ENCODE data around the gene LONP1. TPM values are rescaled to one million over a fixed set of nuclear protein-coding genes. Genes with fewer than 3 reads are reported as not detected.
A peak's percentile ranks its signal among the peaks of the same experiment; 100 is the strongest.

LONP1 gene
- total and polyA plus RNA-seq, 2 experiments from 2014 or later, result 77.5 to 119 TPM

DNA sequence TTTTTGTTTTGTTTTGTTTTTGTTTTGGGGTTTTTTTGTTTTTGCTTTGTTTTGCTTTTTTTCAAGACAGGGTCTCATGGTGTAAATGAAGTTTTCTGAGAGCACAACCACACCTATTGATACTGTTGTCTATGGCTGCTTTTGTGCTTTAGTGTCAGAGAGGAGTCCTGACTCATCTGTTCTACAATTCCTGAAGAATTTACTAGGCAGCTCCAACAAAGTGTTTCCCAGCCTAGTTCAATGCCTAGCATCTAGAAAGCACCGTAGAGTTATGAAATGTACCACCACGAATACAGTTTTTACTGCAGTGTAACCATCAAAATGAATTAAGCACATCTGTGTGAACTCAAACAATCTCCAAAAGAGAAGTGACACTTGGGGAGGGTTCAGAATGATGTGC is 75.9 kb downstream of the LONP1 start:
- no peaks in the 10 kb centered on the region for H3K27me3 ChIP-seq (replicated peaks; ENCODE audit: insufficient read depth)
- DNase-seq, result peak; percentile 50
- 0 out of 2 replicates have a peak, but pooled peaks cover 5% of the 10 kb centered on the region for H3K4me1 ChIP-seq (ENCODE audit: insufficient read depth)
- peaks cover 51% of the 10 kb centered on the region for H3K36me3 ChIP-seq (ENCODE audit: low read depth)
- H3K9me3 ChIP-seq (ENCODE audit: low read depth), result no peaks in the 10 kb centered on the region
- H3F3A ChIP-seq (ENCODE audit: insufficient read depth), result no peaks in the 10 kb centered on the region
- H3K79me2 ChIP-seq (ENCODE audit: insufficient read depth), result peaks cover 95% of the 10 kb centered on the region
- H3K27ac ChIP-seq, result peak overlapping the region; percentile 40
- no peak overlapping the region for H3K4me2 ChIP-seq (ENCODE audit: unreplicated experiment)
- WGBS, 2 experiments (ENCODE audit: low coverage in 1 of 2, low lambda C conversion rate in 2 of 2, missing lambda C conversion rate in 2 of 2), result 72 to 82% methylated on average over 2 of the region's 2 CpGs
- no peaks in the 10 kb centered on the region for H3K9me2 ChIP-seq (ENCODE audit: insufficient read depth)
- no peak overlapping the region for H2AFZ ChIP-seq
- peaks cover 20% of the 10 kb centered on the region for H4K20me1 ChIP-seq (ENCODE audit: insufficient read depth)
- no peak overlapping the region for H3K4me3 ChIP-seq
- no peak for TF ChIP-seq EZH2 (IDR thresholded peaks at IDR 0.05; ENCODE audit: insufficient read depth, poor library complexity, severe bottlenecking)
- no peak for TF ChIP-seq EZH2phosphoT487 (IDR thresholded peaks at IDR 0.05; ENCODE audit: insufficient read depth, low read depth)
- in situ Hi-C loops (cut with MboI), result no loop called here
- peak overlapping the region; percentile 33; the same call in 1 of the 2 replicates for H3K9ac ChIP-seq

DNA sequence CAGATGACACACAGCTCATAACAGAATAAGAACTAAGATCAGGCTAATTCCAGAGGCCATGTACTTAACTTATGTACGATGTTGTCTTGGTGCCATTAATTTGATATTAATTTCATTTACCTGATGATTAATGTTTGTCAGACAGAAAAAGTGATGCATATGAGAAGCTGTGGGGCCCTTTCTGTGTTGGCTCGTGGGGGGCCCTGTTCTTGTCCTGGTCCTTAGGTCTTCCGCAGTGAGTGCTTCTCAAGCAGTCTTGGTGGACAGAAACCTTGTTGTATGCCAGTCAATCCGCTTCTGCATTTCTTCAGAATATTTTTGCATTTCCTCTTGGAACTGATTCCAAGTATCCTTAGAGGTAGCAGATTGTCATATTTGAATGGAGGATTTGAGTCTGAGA is 76.9 kb downstream of the LONP1 start:
- Histone ChIP-seq H3K9me2 (ENCODE audit: insufficient read depth) (no peaks in the 10 kb centered on the region), H3K9me3 (ENCODE audit: low read depth) (no peaks in the 10 kb centered on the region), H2AFZ (no peak overlapping the region), H3K9ac (no peak overlapping the region), H3K27me3 (replicated peaks; ENCODE audit: insufficient read depth) (no peaks in the 10 kb centered on the region), H3K27ac (no peak overlapping the region), H4K20me1 (ENCODE audit: insufficient read depth) (peaks cover 24% of the 10 kb centered on the region), H3K79me2 (ENCODE audit: insufficient read depth) (peaks cover 100% of the 10 kb centered on the region), H3K4me3 (no peak overlapping the region), H3K36me3 (ENCODE audit: low read depth) (peaks cover 49% of the 10 kb centered on the region), H3K4me1 (ENCODE audit: insufficient read depth) (peaks cover 8% of the 10 kb centered on the region; the same call in 1 of the 2 replicates), H3K4me2 (ENCODE audit: unreplicated experiment) (no peak overlapping the region), H3F3A (ENCODE audit: insufficient read depth) (no peaks in the 10 kb centered on the region)
- no peak for DNase-seq
- WGBS, 2 experiments (ENCODE audit: low coverage in 1 of 2, low lambda C conversion rate in 2 of 2, missing lambda C conversion rate in 2 of 2), result 79 to 81% methylated on average over 4 of the region's 4 CpGs
- in situ Hi-C loops (cut with MboI), result no loop called here
- no peak for TF ChIP-seq EZH2 (IDR thresholded peaks at IDR 0.05; ENCODE audit: insufficient read depth, poor library complexity, severe bottlenecking)
- no peak for TF ChIP-seq EZH2phosphoT487 (IDR thresholded peaks at IDR 0.05; ENCODE audit: insufficient read depth, low read depth)

DNA sequence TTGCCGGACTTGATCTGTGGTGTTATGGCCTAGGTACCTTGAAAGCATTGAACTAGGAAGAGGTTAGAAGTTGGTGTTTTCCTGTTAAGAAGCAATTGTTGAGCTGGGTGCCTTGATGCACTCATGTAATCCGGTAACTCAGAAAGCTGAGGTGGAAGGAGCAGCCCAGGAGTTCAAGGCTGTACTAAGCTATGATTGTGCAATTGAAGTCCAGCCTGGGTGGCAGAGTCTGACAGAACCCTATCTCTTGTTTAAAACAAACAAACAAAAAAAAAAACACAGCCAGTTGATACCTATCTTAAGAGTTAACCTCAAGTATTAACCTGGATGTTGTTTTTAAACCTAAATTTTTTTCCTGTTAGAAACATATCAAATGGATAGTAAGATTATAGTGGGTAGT is 77.7 kb downstream of the LONP1 start:
- TF ChIP-seq EZH2phosphoT487 (IDR thresholded peaks at IDR 0.05; ENCODE audit: insufficient read depth, low read depth) (no peak), EZH2 (IDR thresholded peaks at IDR 0.05; ENCODE audit: insufficient read depth, poor library complexity, severe bottlenecking) (no peak)
- Histone ChIP-seq H3K4me1 (ENCODE audit: insufficient read depth) (peaks cover 16% of the 10 kb centered on the region; the same call in 1 of the 2 replicates), H3K79me2 (ENCODE audit: insufficient read depth) (peaks cover 100% of the 10 kb centered on the region), H3K9me3 (ENCODE audit: low read depth) (no peaks in the 10 kb centered on the region), H3K36me3 (ENCODE audit: low read depth) (peaks cover 43% of the 10 kb centered on the region), H3K27me3 (replicated peaks; ENCODE audit: insufficient read depth) (no peaks in the 10 kb centered on the region), H3F3A (ENCODE audit: insufficient read depth) (no peaks in the 10 kb centered on the region), H3K27ac (no peak overlapping the region), H3K9me2 (ENCODE audit: insufficient read depth) (no peaks in the 10 kb centered on the region), H3K9ac (no peak overlapping the region), H2AFZ (no peak overlapping the region), H4K20me1 (ENCODE audit: insufficient read depth) (peaks cover 24% of the 10 kb centered on the region; the same call in 1 of the 2 replicates), H3K4me3 (no peak overlapping the region), H3K4me2 (ENCODE audit: unreplicated experiment) (no peak overlapping the region)
- 95 to 97% methylated on average over 2 of the region's 2 CpGs for WGBS, 2 experiments (ENCODE audit: low coverage in 1 of 2, low lambda C conversion rate in 2 of 2, missing lambda C conversion rate in 2 of 2)
- DNase-seq, result no peak
- in situ Hi-C loops (cut with MboI), result no loop called here

Other genes with a start within 250 kb of the LONP1 start
- gene TINCR, start 152.2 kb downstream of the LONP1 start, total RNA-seq (2014; rRNA removed; shearing (Covaris generic)), result 1.6 TPM in 1 of 2 replicates, not detected in the other
- 0.19 TPM in 1 of 2 replicates, not detected in the other for gene TINCR, start 152.2 kb downstream of the LONP1 start, polyA plus RNA-seq (2016; fragmentation: Nextera tagmentation; extraction: Ambion mirVana)
- 17.6 and 24.2 TPM in 2 replicates for gene SAFB2, start 97.4 kb downstream of the LONP1 start, total RNA-seq (2014; rRNA removed; shearing (Covaris generic))
- 32.4 and 37.2 TPM in 2 replicates for gene SAFB2, start 97.4 kb downstream of the LONP1 start, polyA plus RNA-seq (2016; fragmentation: Nextera tagmentation; extraction: Ambion mirVana)
- gene SAFB, start 97.1 kb downstream of the LONP1 start, total RNA-seq (2014; rRNA removed; shearing (Covaris generic)), result 28.6 and 36.5 TPM in 2 replicates
- 49.1 and 49.4 TPM in 2 replicates for gene SAFB, start 97.1 kb downstream of the LONP1 start, polyA plus RNA-seq (2016; fragmentation: Nextera tagmentation; extraction: Ambion mirVana)
- gene MICOS13, start 39.6 kb downstream of the LONP1 start, total RNA-seq (2014; rRNA removed; shearing (Covaris generic)), result 39.8 and 44.5 TPM in 2 replicates
- 147 and 157 TPM in 2 replicates for gene MICOS13, start 39.6 kb downstream of the LONP1 start, polyA plus RNA-seq (2016; fragmentation: Nextera tagmentation; extraction: Ambion mirVana)
- gene HSD11B1L, start 39.1 kb downstream of the LONP1 start, total RNA-seq (2014; rRNA removed; shearing (Covaris generic)), result 23.8 and 30.7 TPM in 2 replicates
- gene HSD11B1L, start 39.1 kb downstream of the LONP1 start, polyA plus RNA-seq (2016; fragmentation: Nextera tagmentation; extraction: Ambion mirVana), result 10.9 and 13.4 TPM in 2 replicates
- gene RPL36, start 29.9 kb downstream of the LONP1 start, total RNA-seq (2014; rRNA removed; shearing (Covaris generic)), result 503 and 678 TPM in 2 replicates
- gene RPL36, start 29.9 kb downstream of the LONP1 start, polyA plus RNA-seq (2016; fragmentation: Nextera tagmentation; extraction: Ambion mirVana), result 1,118 and 1,128 TPM in 2 replicates
- 0.22 TPM in 1 of 2 replicates, not detected in the other for gene CATSPERD, start 491 bp upstream of the LONP1 start, total RNA-seq (2014; rRNA removed; shearing (Covaris generic))
- not detected in 2 replicates for gene CATSPERD, start 491 bp upstream of the LONP1 start, polyA plus RNA-seq (2016; fragmentation: Nextera tagmentation; extraction: Ambion mirVana)
- gene PRR22, start 64.6 kb upstream of the LONP1 start, total RNA-seq (2014; rRNA removed; shearing (Covaris generic)), result 0.25 TPM in 1 of 2 replicates, not detected in the other
- 0.14 and 0.19 TPM in 2 replicates for gene PRR22, start 64.6 kb upstream of the LONP1 start, polyA plus RNA-seq (2016; fragmentation: Nextera tagmentation; extraction: Ambion mirVana)
- 18.6 and 18.8 TPM in 2 replicates for gene DUS3L, start 71.0 kb upstream of the LONP1 start, total RNA-seq (2014; rRNA removed; shearing (Covaris generic))
- 15.6 and 17.1 TPM in 2 replicates for gene DUS3L, start 71.0 kb upstream of the LONP1 start, polyA plus RNA-seq (2016; fragmentation: Nextera tagmentation; extraction: Ambion mirVana)
- not detected in 2 replicates for gene NRTN, start 84.9 kb upstream of the LONP1 start, total RNA-seq (2014; rRNA removed; shearing (Covaris generic))
- gene NRTN, start 84.9 kb upstream of the LONP1 start, polyA plus RNA-seq (2016; fragmentation: Nextera tagmentation; extraction: Ambion mirVana), result not detected in 2 replicates
- gene FUT6, start 119.6 kb upstream of the LONP1 start, total RNA-seq (2014; rRNA removed; shearing (Covaris generic)), result not detected in 2 replicates
- not detected in 2 replicates for gene FUT6, start 119.6 kb upstream of the LONP1 start, polyA plus RNA-seq (2016; fragmentation: Nextera tagmentation; extraction: Ambion mirVana)
- gene FUT3, start 131.3 kb upstream of the LONP1 start, total RNA-seq (2014; rRNA removed; shearing (Covaris generic)), result not detected in 2 replicates
- gene FUT3, start 131.3 kb upstream of the LONP1 start, polyA plus RNA-seq (2016; fragmentation: Nextera tagmentation; extraction: Ambion mirVana), result not detected in 2 replicates
- gene FUT5, start 150.4 kb upstream of the LONP1 start, total RNA-seq (2014; rRNA removed; shearing (Covaris generic)), result not detected in 2 replicates
- not detected in 2 replicates for gene FUT5, start 150.4 kb upstream of the LONP1 start, polyA plus RNA-seq (2016; fragmentation: Nextera tagmentation; extraction: Ambion mirVana)
- gene NDUFA11, start 183.6 kb upstream of the LONP1 start, total RNA-seq (2014; rRNA removed; shearing (Covaris generic)), result 215 and 231 TPM in 2 replicates
- gene NDUFA11, start 183.6 kb upstream of the LONP1 start, polyA plus RNA-seq (2016; fragmentation: Nextera tagmentation; extraction: Ambion mirVana), result 585 and 588 TPM in 2 replicates
- 3.8 and 4.4 TPM in 2 replicates for gene VMAC, start 184.7 kb upstream of the LONP1 start, total RNA-seq (2014; rRNA removed; shearing (Covaris generic))
- gene VMAC, start 184.7 kb upstream of the LONP1 start, polyA plus RNA-seq (2016; fragmentation: Nextera tagmentation; extraction: Ambion mirVana), result 1.8 and 2.1 TPM in 2 replicates
- gene CAPS, start 194.1 kb upstream of the LONP1 start, total RNA-seq (2014; rRNA removed; shearing (Covaris generic)), result 5.1 and 16.1 TPM in 2 replicates
- gene CAPS, start 194.1 kb upstream of the LONP1 start, polyA plus RNA-seq (2016; fragmentation: Nextera tagmentation; extraction: Ambion mirVana), result 6.7 and 7.0 TPM in 2 replicates

Measured in GM23248 (cell line).